Measurements from ENCODE around the gene WAC. TPM values are rescaled to one million over a fixed set of nuclear protein-coding genes. Genes with fewer than 3 reads are reported as not detected.

The WAC gene
- total and polyA plus RNA-seq, 10 of the 15 experiments (the other 5 are each of a cell fraction or from before 2014, with no cell fraction given), result 26.5 to 131 (median 69.4) TPM

DNA sequence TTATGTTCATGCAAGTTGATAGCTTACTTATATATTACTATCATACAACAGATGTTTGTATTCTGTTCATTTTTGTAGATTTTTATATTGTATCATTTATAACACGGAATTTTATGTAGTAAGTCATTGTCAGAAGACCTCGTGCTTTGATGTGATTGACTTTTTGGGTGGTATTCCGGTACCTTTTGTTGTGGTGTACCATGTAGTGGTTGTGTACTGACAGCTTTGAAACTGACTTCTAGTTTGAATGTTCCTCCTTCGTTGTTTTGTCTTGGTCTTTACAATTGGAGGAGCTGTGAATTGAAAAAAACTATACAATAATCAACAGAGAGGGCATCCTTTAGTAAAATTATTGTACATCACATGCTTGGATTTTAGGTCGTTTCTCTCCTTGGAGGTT, 61.5 kb downstream of the WAC start (continued):
- TF ChIP-seq CEBPZ (IDR thresholded peaks at IDR 0.05; ENCODE audit: low read depth, low read length) (no peak), NRF1 (conservative IDR thresholded peaks at IDR 0.05; ENCODE audit: low read depth, low read length) (no peak), ETV6 (conservative IDR thresholded peaks at IDR 0.05 in 1 of 2, IDR thresholded peaks at IDR 0.05 in 1 of 2; ENCODE audit: borderline replicate concordance in 1 of 2, low read depth in 1 of 2) (no peak), SMAD1 (IDR thresholded peaks at IDR 0.05; ENCODE audit: low read depth, partially characterized antibody) (no peak), RAD51 (IDR thresholded peaks at IDR 0.05) (no peak)

GRCh38 chr10:28595613-28596012, 62.7 kb downstream of the WAC start:
- in situ Hi-C loops (cut with MboI) (no loop called here), intact Hi-C loops (cut with micrococcal nuclease; ENCODE audit: unreplicated experiment) (loop anchor here (10.0 kb wide), 1 partner anchor 161 kb away; no protein-coding TSS in a partner anchor)
- ChIA-PET POLR2A (no interaction called here), CTCF (no interaction called here), SMC1A (ENCODE audit: uncharacterized antibody, unreplicated experiment) (interaction anchor here (1.3 kb wide), 1 partner anchor 12 kb away, joined by 3 read pairs; no protein-coding TSS in a partner anchor), RAD21 (ENCODE audit: unreplicated experiment) (no interaction called here)
- Histone ChIP-seq H4K20me1 (ENCODE audit: control insufficient read depth, insufficient read depth) (peaks cover 3% of the 10 kb centered on the region; the same call in 1 of the 2 replicates), H3K4me3 (no peak overlapping the region), H3K27me3 (replicated peaks in 1 of 2; ENCODE audit: control insufficient read depth in 2 of 2, insufficient read depth in 2 of 2, low read length in 1 of 2) (no peaks in the 10 kb centered on the region), H3K9me3 (replicated peaks; ENCODE audit: control insufficient read depth, insufficient read depth, low read length) (no peaks in the 10 kb centered on the region), H3K4me1 (ENCODE audit: control insufficient read depth, insufficient read depth, low read length) (no peaks in the 10 kb centered on the region), H3K27ac (ENCODE audit: control insufficient read depth, insufficient read depth) (no peak overlapping the region), H3K9ac (ENCODE audit: control insufficient read depth, insufficient read depth, low read length) (no peak overlapping the region), H2AFZ (ENCODE audit: control insufficient read depth, low read depth, low read length) (no peak overlapping the region), H3K79me2 (ENCODE audit: control insufficient read depth, insufficient read depth, low read length) (peaks cover 48% of the 10 kb centered on the region), H3K4me2 (ENCODE audit: control insufficient read depth, insufficient read depth) (no peak overlapping the region), H3K36me3 (ENCODE audit: control insufficient read depth in 2 of 2, insufficient read depth in 2 of 2, low read length in 1 of 2) (peaks cover 7 to 42% of the 10 kb centered on the region in 2 experiments)
- no peak for ATAC-seq
- WGBS (ENCODE audit: insufficient coverage, insufficient replicate concordance, low lambda C conversion rate, missing lambda C conversion rate), result 69% methylated on average over 3 of the region's 3 CpGs
- no peak for FAIRE-seq
- DNase-seq (ENCODE audit: low read depth, low spot score), result no peak
- no TSS peak for BruUV-seq (replicated peaks)
- no peak for TF ChIP-seq MYC (IDR thresholded peaks at IDR 0.05; ENCODE audit: insufficient read depth, insufficient read length, insufficient replicate concordance, low read length, severe bottlenecking)
- TF ChIP-seq IRF4 (IDR thresholded peaks at IDR 0.05; ENCODE audit: low read depth, low read length), result no peak
- no peak for TF ChIP-seq JUND (IDR thresholded peaks at IDR 0.05; ENCODE audit: low read depth, low read length)
- TF ChIP-seq KDM1A (IDR thresholded peaks at IDR 0.05; ENCODE audit: borderline replicate concordance), result no peak
- TF ChIP-seq RELA (IDR thresholded peaks at IDR 0.05; ENCODE audit: borderline replicate concordance, partially characterized antibody), result no peak
- TF ChIP-seq ASH2L (IDR thresholded peaks at IDR 0.05; ENCODE audit: borderline replicate concordance, low read depth), result no peak
- TF ChIP-seq PKNOX1 (IDR thresholded peaks at IDR 0.05), result no peak
- no peak for TF ChIP-seq TCF7 (IDR thresholded peaks at IDR 0.05; ENCODE audit: borderline replicate concordance)
- TF ChIP-seq CHD2 (IDR thresholded peaks at IDR 0.05; ENCODE audit: borderline replicate concordance, low read depth, low read length), result no peak
- no peak for TF ChIP-seq CEBPZ (IDR thresholded peaks at IDR 0.05; ENCODE audit: low read depth, low read length)
